Suprapubic skin (tissue), 3 donors: ENCODE data around the gene RSPO4.

Experiments used
- CTCF ChIP-seq, 2 donors: fragments of 200-600 bp in 1 of 2; fragments of 450-650 bp in 1 of 2; sonication (generic) in 1 of 2; IDR thresholded peaks; one replicate each; pipeline ENCODE4 v1.5.1; 2016 to 2019; ENCODE audit warnings: antibody characterized with exemption in 2 of 2, mild to moderate bottlenecking in 1 of 2, moderate library complexity in 1 of 2
- POLR2AphosphoS5 ChIP-seq, 3 donors: sonication (generic); formaldehyde crosslinking; IDR thresholded peaks; one replicate each; pipeline ENCODE4 v1.6.1; 2017; ENCODE audit warnings: antibody characterized with exemption in 3 of 3

GRCh38 chr20:1013566-1014340 is 11.6 kb upstream of the RSPO4 start:
- TF ChIP-seq CTCF (IDR thresholded peaks at IDR 0.05) (no peak), POLR2AphosphoS5 (IDR thresholded peaks at IDR 0.05) (no peak)
